Measurements from ENCODE around the gene TRMT44.
"Not testable (repeated sequence)": the region's sequence is repeated elsewhere in the genome, so short reads cannot be mapped to it uniquely, and the experiment has no call there.

Gene TRMT44

GRCh38 chr4:8471211-8471875, 30.8 kb downstream of the TRMT44 start:
- DNase-seq: no peak

- no peak for DNase-seq
These were observed 31.6 kb downstream of the TRMT44 start for GRCh38 chr4:8472158-8472688.

- no peak for DNase-seq
These were observed 32.2 kb downstream of the TRMT44 start for GRCh38 chr4:8472689-8473197.

DNA sequence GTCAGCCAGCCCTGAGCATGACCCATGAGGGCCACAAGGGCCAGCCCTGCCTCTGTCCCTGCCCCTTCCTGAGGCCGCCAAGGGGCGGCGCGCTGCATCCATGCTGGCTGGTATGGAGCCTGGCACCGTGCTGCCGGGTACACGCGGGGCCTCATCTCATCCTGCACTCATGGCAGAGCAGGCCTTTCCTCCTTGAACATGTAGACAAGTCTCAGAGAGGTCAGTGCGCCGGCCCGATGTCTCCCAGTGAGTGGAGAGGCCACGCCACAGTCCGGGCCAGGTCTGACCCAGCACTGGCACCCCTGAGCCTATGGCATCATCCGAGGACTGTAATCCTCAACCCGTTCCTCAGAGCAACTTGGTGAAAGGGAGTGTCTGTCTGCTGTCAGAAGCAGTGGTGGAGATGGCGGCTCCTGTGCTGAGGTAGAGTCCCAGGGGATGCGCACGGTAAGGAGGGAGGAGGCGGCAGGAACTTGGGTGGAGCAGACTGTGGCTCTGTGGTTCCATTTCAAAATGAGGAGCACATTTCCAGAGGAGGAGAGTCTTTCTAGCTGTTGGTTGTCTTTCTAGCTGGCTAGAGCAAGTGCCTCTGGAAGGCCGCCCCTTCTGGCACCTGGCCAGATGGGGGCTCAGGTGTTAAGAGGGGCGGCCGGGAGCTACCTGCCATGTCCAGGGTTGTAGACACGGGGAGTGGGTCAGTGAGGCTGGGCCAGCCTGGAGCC, 32.8 kb downstream of the TRMT44 start:
- DNase-seq: no peak

DNA sequence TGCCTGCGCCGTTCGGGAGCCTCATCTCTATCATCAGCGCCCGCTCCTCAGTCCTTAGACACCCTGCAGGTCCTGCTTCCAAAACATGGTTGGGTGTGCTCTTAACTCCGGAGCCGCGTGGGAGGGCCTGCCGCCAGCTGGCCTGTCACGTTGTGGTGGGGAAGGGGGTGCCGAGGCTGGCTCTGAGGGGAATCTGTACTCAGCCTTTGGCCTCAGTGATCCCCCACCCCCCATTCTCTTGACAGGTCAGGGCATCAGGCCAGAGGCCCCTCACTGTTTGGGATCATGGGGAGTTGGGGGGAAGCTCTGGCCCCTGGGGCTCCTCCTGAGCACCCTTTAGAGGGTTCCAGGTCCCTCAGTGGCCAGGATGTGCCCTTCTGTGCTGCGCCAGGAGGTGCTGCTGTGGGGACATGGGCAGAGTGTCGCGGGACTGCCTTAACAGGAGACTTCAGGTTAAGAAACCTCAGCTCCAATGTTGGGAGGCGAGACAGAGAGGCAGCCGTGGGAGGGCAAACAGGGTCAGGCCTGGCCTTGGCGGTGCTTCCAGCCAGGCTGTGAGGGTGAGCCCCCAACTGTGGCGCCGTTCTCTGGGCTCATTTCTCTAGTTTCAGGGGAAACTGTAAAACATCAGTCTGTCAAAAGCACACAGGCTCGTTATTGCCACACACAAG, 33.5 kb downstream of the TRMT44 start:
- no peak for DNase-seq

DNA sequence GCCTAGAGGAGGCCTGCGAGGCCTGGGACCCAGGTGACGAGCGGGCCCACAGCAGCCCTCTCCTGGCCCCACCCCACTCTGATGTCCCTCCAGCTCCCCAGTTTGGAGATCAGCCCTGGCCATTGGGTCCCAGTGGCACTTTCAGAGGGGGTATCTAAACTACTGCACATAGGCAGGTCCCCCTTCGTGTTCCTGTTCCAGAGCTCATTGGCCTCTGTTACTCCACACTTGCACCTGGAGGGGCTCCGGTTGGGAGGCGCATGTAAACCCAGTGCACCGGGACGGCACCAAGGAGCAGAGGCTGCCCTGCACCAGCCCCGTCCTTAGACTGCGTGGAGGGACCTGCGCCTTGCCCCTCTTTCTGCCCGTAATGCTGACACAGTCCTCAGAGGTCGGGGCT, 34.3 kb downstream of the TRMT44 start:
- DNase-seq: no peak

GRCh38 chr4:8475751-8476575, 35.4 kb downstream of the TRMT44 start:
- no peak for DNase-seq

DNA sequence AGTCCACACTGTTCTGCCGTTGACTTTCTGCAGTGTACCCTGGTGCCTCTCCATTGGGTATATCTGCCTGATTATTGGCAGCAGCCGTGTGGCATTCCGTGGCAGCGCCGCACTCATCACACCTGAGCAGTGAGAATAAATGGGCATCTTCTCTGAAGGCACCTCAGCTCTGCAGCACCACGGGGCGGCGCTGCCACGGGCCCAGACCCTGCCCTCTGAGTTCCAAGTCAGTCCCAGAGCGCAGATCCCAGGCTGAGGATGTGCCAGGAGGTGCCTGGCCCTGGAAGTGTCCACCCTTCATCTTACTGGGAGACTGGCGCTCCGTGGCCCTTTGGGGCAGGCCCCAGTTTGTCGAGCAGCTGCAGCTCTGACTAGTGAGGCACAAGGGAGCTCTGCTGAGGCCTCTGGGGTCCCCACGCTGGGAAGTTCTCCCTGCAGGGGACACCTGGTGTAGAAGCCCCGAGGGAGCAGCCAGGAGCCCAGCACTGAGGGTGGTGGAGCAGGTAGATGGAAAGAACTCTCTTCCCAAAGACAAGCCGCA, 36.6 kb downstream of the TRMT44 start:
- no peak for DNase-seq

DNA sequence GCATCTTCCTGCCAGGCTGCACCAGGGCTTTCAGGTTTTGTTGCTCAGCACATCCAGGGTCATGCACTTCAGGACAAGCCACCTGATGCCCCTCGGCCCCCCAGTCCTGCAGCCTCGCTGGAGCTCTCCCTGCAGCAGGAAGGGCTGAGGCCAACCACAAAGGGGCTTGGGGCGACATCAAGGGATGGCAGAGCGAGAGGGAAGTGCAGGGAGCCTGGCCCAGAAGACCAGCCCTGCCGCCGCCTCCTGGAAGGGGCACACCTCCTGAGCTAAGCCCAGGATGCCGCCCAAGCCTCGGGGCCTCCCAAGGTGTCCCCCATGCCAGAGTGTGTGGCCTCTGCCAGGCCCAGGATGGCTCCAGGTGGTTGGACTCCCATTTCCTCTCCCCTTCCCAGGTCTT, 37.1 kb downstream of the TRMT44 start:
- no peak for DNase-seq

GRCh38 chr4:8478371-8478770, 37.8 kb downstream of the TRMT44 start:
- no peak for DNase-seq

- DNase-seq: no peak
These were observed 38.5 kb downstream of the TRMT44 start for GRCh38 chr4:8478801-8479744.

GRCh38 chr4:8480221-8480620, 39.6 kb downstream of the TRMT44 start:
- DNase-seq: no peak

GRCh38 chr4:8486643-8487042, 46.1 kb downstream of the TRMT44 start:
- not testable (repeated sequence) for DNase-seq

GRCh38 chr4:8488791-8489369, 48.3 kb downstream of the TRMT44 start:
- DNase-seq: no peak

- not testable (repeated sequence) for DNase-seq
These were observed 50.9 kb downstream of the TRMT44 start for GRCh38 chr4:8491478-8491877.

- no peak for DNase-seq
These were observed 51.6 kb downstream of the TRMT44 start for GRCh38 chr4:8492174-8492573.

- no peak for DNase-seq
These were observed 52.9 kb downstream of the TRMT44 start for GRCh38 chr4:8493484-8493883.

DNA sequence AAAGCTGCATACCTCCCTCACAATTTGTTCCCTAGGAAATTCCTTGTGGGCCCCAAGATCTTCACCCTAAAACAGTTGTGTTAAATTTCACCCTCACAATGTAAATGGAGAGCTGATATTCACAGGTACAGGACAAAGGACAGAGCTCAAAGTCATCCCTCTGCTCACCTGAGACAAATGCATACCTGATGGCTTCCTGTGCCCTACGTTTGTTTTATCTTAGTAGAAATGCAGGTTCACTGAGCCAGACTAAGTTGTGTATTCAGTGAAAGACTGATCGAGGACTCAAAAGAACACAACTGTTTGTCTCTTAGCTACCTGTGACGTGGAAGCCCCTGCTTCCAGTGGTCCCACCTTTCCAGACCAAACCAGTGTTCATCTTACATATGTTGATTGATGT, 53.6 kb downstream of the TRMT44 start:
- DNase-seq: no peak

- no peak for DNase-seq
These were observed 54.5 kb downstream of the TRMT44 start for GRCh38 chr4:8494983-8495548.

- no peak for DNase-seq
These were observed 55.2 kb downstream of the TRMT44 start for GRCh38 chr4:8495803-8496202.
